Measurements from ENCODE around the gene AVPI1. TPM values are rescaled to one million over a fixed set of nuclear protein-coding genes. Genes with fewer than 3 reads are reported as not detected.

Gene AVPI1
- total RNA-seq, 1 experiment from 2014 or later: 2.6 TPM

DNA sequence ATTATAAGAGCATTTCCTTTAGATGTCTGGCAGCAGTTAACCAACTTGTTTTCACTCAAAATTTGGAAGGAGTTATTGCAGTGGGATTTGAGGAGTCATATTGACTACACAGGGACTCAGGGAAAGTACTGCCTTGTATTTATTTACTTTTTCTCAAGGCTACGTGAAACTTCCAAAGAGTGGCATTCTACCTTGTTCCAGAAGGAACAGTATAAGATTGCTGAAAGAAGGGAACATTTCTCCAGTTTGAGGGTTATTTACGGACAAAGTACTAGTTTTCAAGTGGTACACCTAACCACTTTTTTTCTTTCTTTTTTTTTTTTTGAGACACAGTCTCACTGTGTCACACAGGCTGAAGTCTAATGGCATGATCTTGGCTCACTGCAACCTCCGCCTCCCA is 58.8 kb downstream of the AVPI1 start:
- DNase-seq (ENCODE audit: low spot score): no peak
- Histone ChIP-seq H3K27me3 (replicated peaks; ENCODE audit: insufficient read depth, low read depth, low read length, poor library complexity) (no peaks in the 10 kb centered on the region), H3K27ac (ENCODE audit: low read depth, low read length, poor library complexity, severe bottlenecking) (no peak overlapping the region), H3K4me3 (ENCODE audit: low read depth, low read length, poor library complexity, severe bottlenecking) (no peak overlapping the region), H3K9me3 (ENCODE audit: low read depth, low read length, poor library complexity, severe bottlenecking) (no peaks in the 10 kb centered on the region), H3K4me1 (ENCODE audit: insufficient read depth, low read length, poor library complexity, severe bottlenecking) (peaks cover 12% of the 10 kb centered on the region), H3K36me3 (ENCODE audit: insufficient read depth, low read length, poor library complexity, severe bottlenecking) (no peaks in the 10 kb centered on the region)
- POLR2A ChIA-PET (ENCODE audit: low non-redundant PET): no interaction called here
- TF ChIP-seq, protein P1, sequence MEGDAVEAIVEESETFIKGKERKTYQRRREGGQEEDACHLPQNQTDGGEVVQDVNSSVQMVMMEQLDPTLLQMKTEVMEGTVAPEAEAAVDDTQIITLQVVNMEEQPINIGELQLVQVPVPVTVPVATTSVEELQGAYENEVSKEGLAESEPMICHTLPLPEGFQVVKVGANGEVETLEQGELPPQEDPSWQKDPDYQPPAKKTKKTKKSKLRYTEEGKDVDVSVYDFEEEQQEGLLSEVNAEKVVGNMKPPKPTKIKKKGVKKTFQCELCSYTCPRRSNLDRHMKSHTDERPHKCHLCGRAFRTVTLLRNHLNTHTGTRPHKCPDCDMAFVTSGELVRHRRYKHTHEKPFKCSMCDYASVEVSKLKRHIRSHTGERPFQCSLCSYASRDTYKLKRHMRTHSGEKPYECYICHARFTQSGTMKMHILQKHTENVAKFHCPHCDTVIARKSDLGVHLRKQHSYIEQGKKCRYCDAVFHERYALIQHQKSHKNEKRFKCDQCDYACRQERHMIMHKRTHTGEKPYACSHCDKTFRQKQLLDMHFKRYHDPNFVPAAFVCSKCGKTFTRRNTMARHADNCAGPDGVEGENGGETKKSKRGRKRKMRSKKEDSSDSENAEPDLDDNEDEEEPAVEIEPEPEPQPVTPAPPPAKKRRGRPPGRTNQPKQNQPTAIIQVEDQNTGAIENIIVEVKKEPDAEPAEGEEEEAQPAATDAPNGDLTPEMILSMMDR (conservative IDR thresholded peaks at IDR 0.05; ENCODE audit: low read depth, low read length): no peak
- TF ChIP-seq EZH2 (IDR thresholded peaks at IDR 0.05; ENCODE audit: borderline replicate concordance, low read depth, low read length, poor library complexity, severe bottlenecking): no peak
- BruUV-seq (replicated peaks): no TSS peak
- intact Hi-C loops (cut with micrococcal nuclease; ENCODE audit: unreplicated experiment): no loop called here
- CTCF ChIA-PET: no interaction called here

DNA sequence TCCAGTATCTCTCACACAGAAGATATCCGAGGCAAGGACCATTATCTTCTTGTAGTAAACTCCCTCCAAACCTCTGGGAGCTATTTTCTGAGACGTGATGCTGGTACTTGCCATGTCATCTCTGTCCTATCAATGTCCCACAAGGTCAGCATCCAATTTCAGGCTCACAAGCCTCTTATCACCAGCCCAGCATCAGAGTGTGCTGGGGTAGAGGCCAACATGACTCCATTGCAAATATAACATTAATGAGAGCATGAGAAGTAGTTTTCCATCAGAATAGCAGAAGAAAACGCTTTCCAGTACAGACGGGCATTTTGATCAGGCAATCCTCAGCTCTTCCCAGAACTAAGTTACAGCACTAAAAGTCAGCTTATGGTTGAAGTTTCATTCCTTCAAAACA is 59.3 kb downstream of the AVPI1 start:
- ChIA-PET CTCF (no interaction called here), POLR2A (ENCODE audit: low non-redundant PET) (no interaction called here)
- no peak overlapping the region for H3K27ac ChIP-seq (ENCODE audit: low read depth, low read length, poor library complexity, severe bottlenecking)
- no peak overlapping the region for H3K4me3 ChIP-seq (ENCODE audit: low read depth, low read length, poor library complexity, severe bottlenecking)
- no peaks in the 10 kb centered on the region for H3K27me3 ChIP-seq (replicated peaks; ENCODE audit: insufficient read depth, low read depth, low read length, poor library complexity)
- BruUV-seq (replicated peaks): no TSS peak
- TF ChIP-seq, protein P1 (conservative IDR thresholded peaks at IDR 0.05; ENCODE audit: low read depth, low read length): no peak
- no peak for TF ChIP-seq EZH2 (IDR thresholded peaks at IDR 0.05; ENCODE audit: borderline replicate concordance, low read depth, low read length, poor library complexity, severe bottlenecking)
- H3K4me1 ChIP-seq (ENCODE audit: insufficient read depth, low read length, poor library complexity, severe bottlenecking): peaks cover 12% of the 10 kb centered on the region
- no peaks in the 10 kb centered on the region for H3K36me3 ChIP-seq (ENCODE audit: insufficient read depth, low read length, poor library complexity, severe bottlenecking)
- intact Hi-C loops (cut with micrococcal nuclease; ENCODE audit: unreplicated experiment): no loop called here
- no peak for DNase-seq (ENCODE audit: low spot score)
- H3K9me3 ChIP-seq (ENCODE audit: low read depth, low read length, poor library complexity, severe bottlenecking): no peaks in the 10 kb centered on the region

Other genes with a start within 250 kb of the AVPI1 start
- 52.7 and 56.4 TPM in 2 replicates for gene EXOSC1, start 241.2 kb downstream of the AVPI1 start, total RNA-seq (2021)
- 44.8 and 49.2 TPM in 2 replicates for gene ZDHHC16, start 241.1 kb downstream of the AVPI1 start, total RNA-seq (2021)
- gene MMS19, start 188.8 kb downstream of the AVPI1 start, total RNA-seq (2021): 70.6 and 72.5 TPM in 2 replicates
- gene UBTD1, start 188.3 kb downstream of the AVPI1 start, total RNA-seq (2021): 3.1 and 4.2 TPM in 2 replicates
- gene ANKRD2, start 114.5 kb downstream of the AVPI1 start, total RNA-seq (2021): not detected in 2 replicates
- not detected in 2 replicates for gene HOGA1, start 102.9 kb downstream of the AVPI1 start, total RNA-seq (2021)
- not detected in 2 replicates for gene C10orf62, start 97.5 kb downstream of the AVPI1 start, total RNA-seq (2021)
- 8.4 and 13.4 TPM in 2 replicates for gene MORN4, start 53.7 kb downstream of the AVPI1 start, total RNA-seq (2021)
- gene PI4K2A, start 46.6 kb downstream of the AVPI1 start, total RNA-seq (2021): 21.3 and 23.6 TPM in 2 replicates
- 26.6 and 30.1 TPM in 2 replicates for gene MARVELD1, start 26.5 kb upstream of the AVPI1 start, total RNA-seq (2021)
- gene ZFYVE27, start 49.9 kb upstream of the AVPI1 start, total RNA-seq (2021): 26.8 and 31.7 TPM in 2 replicates
- not detected in 2 replicates for gene SFRP5, start 84.8 kb upstream of the AVPI1 start, total RNA-seq (2021)
- gene GOLGA7B, start 162.6 kb upstream of the AVPI1 start, total RNA-seq (2021): 0.63 and 0.64 TPM in 2 replicates